GM18498 (cell line): ENCODE measurements around the gene SRPRB.

Experiments used
- ATAC-seq: cut with Tn5 transposase; IDR thresholded peaks from one replicate; pipeline ENCODE4 v1.9.1; 2021; ENCODE audit warnings: mild to moderate bottlenecking, moderate library complexity; ENCODE audit not compliant: unreplicated experiment

Gene SRPRB

GRCh38 chr3:133840055-133840737 is 34.6 kb downstream of the SRPRB start:
- no peak for ATAC-seq

GRCh38 chr3:133840767-133841166 is 35.2 kb downstream of the SRPRB start:
- no peak for ATAC-seq

- no peak for ATAC-seq
Observed at GRCh38 chr3:133841196-133841595, 35.6 kb downstream of the SRPRB start.

GRCh38 chr3:133842158-133842557 is 36.5 kb downstream of the SRPRB start:
- ATAC-seq = no peak

- no peak for ATAC-seq
Observed at GRCh38 chr3:133843634-133844033, 38.0 kb downstream of the SRPRB start.

- no peak for ATAC-seq
Observed at GRCh38 chr3:133845127-133845526, 39.5 kb downstream of the SRPRB start.

- ATAC-seq = no peak
Observed at GRCh38 chr3:133849346-133849745, 43.7 kb downstream of the SRPRB start.

- no peak for ATAC-seq
Observed at GRCh38 chr3:133850034-133850433, 44.4 kb downstream of the SRPRB start.

GRCh38 chr3:133851266-133851906 is 45.8 kb downstream of the SRPRB start:
- peak; percentile 63 for ATAC-seq

GRCh38 chr3:133851931-133852330 is 46.3 kb downstream of the SRPRB start:
- no peak for ATAC-seq

- ATAC-seq = no peak
Observed at GRCh38 chr3:133853063-133853924, 47.7 kb downstream of the SRPRB start.

GRCh38 chr3:133853925-133854227 is 48.3 kb downstream of the SRPRB start:
- no peak for ATAC-seq

GRCh38 chr3:133854264-133855001 is 48.8 kb downstream of the SRPRB start:
- ATAC-seq = no peak

GRCh38 chr3:133855002-133855370 is 49.4 kb downstream of the SRPRB start:
- ATAC-seq = no peak

GRCh38 chr3:133855772-133856171 is 50.2 kb downstream of the SRPRB start:
- no peak for ATAC-seq

- no peak for ATAC-seq
Observed at GRCh38 chr3:133856316-133856715, 50.7 kb downstream of the SRPRB start.

- no peak for ATAC-seq
Observed at GRCh38 chr3:133857767-133858166, 52.2 kb downstream of the SRPRB start.

- no peak for ATAC-seq
Observed at GRCh38 chr3:133859381-133860234, 54.0 kb downstream of the SRPRB start.

- no peak for ATAC-seq
Observed at GRCh38 chr3:133860519-133860918, 54.9 kb downstream of the SRPRB start.

GRCh38 chr3:133862161-133862560 is 56.5 kb downstream of the SRPRB start:
- ATAC-seq = no peak
